ENCODE results near the gene RPP14.
A peak's percentile ranks its signal among the peaks of the same experiment; 100 is the strongest.

- no peak for TF ChIP-seq NFYB (IDR thresholded peaks at IDR 0.05; ENCODE audit: insufficient read depth, low read depth, low read length)
- no peak for TF ChIP-seq BMI1 (IDR thresholded peaks at IDR 0.05; ENCODE audit: borderline replicate concordance)
- TF ChIP-seq CTCF (IDR thresholded peaks at IDR 0.05 in 2 of 3, conservative IDR thresholded peaks at IDR 0.05 in 1 of 3; ENCODE audit: control insufficient read depth in 2 of 3, extremely low read depth in 1 of 3, insufficient read depth in 1 of 3, low read depth in 3 of 3, low read length in 3 of 3): peak; percentile 26 to 65 (median 32); a peak in 4 of 6 replicates
- no peak for TF ChIP-seq TAF1 (IDR thresholded peaks at IDR 0.05; ENCODE audit: borderline replicate concordance, low read depth, low read length)
- no peak for TF ChIP-seq MXI1 (IDR thresholded peaks at IDR 0.05; ENCODE audit: low read depth, low read length)
- no peak for TF ChIP-seq ZNF622 (IDR thresholded peaks at IDR 0.05)
- no peak for TF ChIP-seq SPI1 (IDR thresholded peaks at IDR 0.05; ENCODE audit: borderline replicate concordance, insufficient read depth, low read depth, low read length)
- no peak for TF ChIP-seq SP1 (IDR thresholded peaks at IDR 0.05; ENCODE audit: low read depth, low read length)
- no peak for TF ChIP-seq POLR2A (IDR thresholded peaks at IDR 0.05; ENCODE audit: low read depth, low read length)
Observed at GRCh38 chr3:58333206-58334012, 27.4 kb downstream of the RPP14 start.

Measured in GM12878 (cell line).